ENCODE data around the gene DEFB123. TPM values are rescaled to one million over a fixed set of nuclear protein-coding genes. Genes with fewer than 3 reads are reported as not detected.

Gene DEFB123
- total and polyA plus RNA-seq, 9 of the 15 experiments (the other 6 are each of a cell fraction or from before 2014, with no cell fraction given) = not detected

GRCh38 chr20:31475472-31476293 is 35.3 kb downstream of the DEFB123 start:
- Histone ChIP-seq H3K36me3 (ENCODE audit: control insufficient read depth, insufficient read depth, low read length) (no peaks in the 10 kb centered on the region), H3K27me3 (ENCODE audit: control insufficient read depth in 2 of 2, insufficient read depth in 2 of 2, low read length in 2 of 2) (peaks cover 30 to 41% of the 10 kb centered on the region in 2 experiments; a peak in 4 of 5 replicates), H2AFZ (ENCODE audit: low read depth, low read length) (no peak overlapping the region), H3K4me3 (no peak overlapping the region), H3K9me3 (replicated peaks; ENCODE audit: control insufficient read depth, insufficient read depth, low read depth, low read length) (no peaks in the 10 kb centered on the region), H3K79me2 (ENCODE audit: control insufficient read depth, insufficient read depth, low read length) (no peaks in the 10 kb centered on the region), H3K4me2 (ENCODE audit: insufficient read depth, low read length) (no peak overlapping the region), H3K9me1 (ENCODE audit: control insufficient read depth, insufficient read depth, low read length) (no peaks in the 10 kb centered on the region), H3K4me1 (replicated peaks in 1 of 2; ENCODE audit: control insufficient read depth in 2 of 2, insufficient read depth in 2 of 2, low read length in 2 of 2) (peaks cover 5 to 16% of the 10 kb centered on the region in 2 experiments; a peak in 4 of 5 replicates), H4K20me1 (replicated peaks; ENCODE audit: control insufficient read depth, insufficient read depth, low read length) (no peaks in the 10 kb centered on the region; the same call in 1 of the 2 replicates), H3K27ac (ENCODE audit: extremely low read depth, low read depth, low read length) (no peak overlapping the region), H3K9ac (ENCODE audit: insufficient read depth in 1 of 2, low read depth in 2 of 2, low read length in 2 of 2) (no peak overlapping the region)
- no peak for TF ChIP-seq ARID3A (IDR thresholded peaks at IDR 0.05; ENCODE audit: borderline replicate concordance, low read depth, low read length)
- no peak for TF ChIP-seq RBM17 (IDR thresholded peaks at IDR 0.05; ENCODE audit: borderline replicate concordance, low read depth, low read length)
- FAIRE-seq (no peak), DNase-seq (ENCODE audit: extremely low read depth in 1 of 4, low spot score in 3 of 4) (no peak), ATAC-seq (no peak)
- POLR2A ChIA-PET = interaction anchor here (0.6 to 1.1 kb wide), 4 partner anchors 8 to 37 kb away, joined by 3 to 4 read pairs (median 4); no protein-coding TSS in a partner anchor
- CTCF ChIA-PET (ENCODE audit: low intra/inter-chr PET ratio) = no interaction called here
- BruUV-seq (replicated peaks) = no TSS peak
- intact Hi-C loops (cut with micrococcal nuclease) = no loop called here
- in situ Hi-C loops (cut with MboI) = no loop called here
- WGBS (ENCODE audit: insufficient coverage, low coverage, missing lambda C conversion rate) = 10% methylated on average over 24 of the region's 29 CpGs

Data from K562 (cell line).